GM19452 (cell line): Measurements from ENCODE around the gene PIAS1.
"Not testable (repeated sequence)": the region's sequence is repeated elsewhere in the genome, so short reads cannot be mapped to it uniquely, and the experiment has no call there.

Source experiments
- ATAC-seq: cut with Tn5 transposase; IDR thresholded peaks from one replicate; pipeline ENCODE4 v1.9.1; 2021; ENCODE audit not compliant: unreplicated experiment

PIAS1 gene

GRCh38 chr15:68201153-68201878 lies 147.2 kb downstream of the PIAS1 start:
- ATAC-seq, result no peak

DNA sequence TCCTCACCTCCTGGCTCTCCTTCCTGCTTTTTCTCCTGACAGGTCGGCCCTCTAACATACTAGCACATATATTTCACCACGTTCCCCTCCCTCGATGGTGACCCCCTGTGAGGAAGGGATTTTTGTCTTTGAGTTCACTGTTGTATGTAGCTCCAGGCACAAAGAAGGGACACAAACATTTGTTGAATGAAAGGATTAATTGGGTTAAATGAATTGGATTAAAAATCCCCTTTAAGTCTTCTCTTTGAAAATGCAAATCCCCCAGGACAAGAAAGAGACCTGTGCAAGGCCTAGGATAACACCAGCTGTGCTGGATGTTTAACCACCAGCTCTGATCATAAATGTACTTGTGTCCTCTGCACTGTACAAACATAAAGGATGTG lies 147.8 kb downstream of the PIAS1 start:
- ATAC-seq, result no peak

DNA sequence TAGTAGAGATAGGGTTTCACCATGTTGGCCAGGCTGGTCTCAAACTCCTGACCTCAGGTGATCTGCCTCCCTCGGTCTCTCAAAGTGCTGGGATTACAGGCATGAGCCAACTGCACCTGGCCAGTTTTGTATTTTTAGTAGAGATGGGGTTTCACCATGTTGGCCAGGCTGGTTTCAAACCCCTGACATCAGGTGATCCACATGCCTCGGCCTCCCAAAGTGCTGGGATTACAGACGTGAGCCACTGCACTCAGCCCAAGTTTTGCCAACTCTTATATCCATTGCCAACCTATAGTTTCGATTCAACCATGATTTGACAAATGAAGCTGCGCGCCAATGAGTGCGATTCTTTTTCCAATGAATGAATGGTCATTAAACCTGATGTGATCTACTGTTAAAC lies 148.9 kb downstream of the PIAS1 start:
- not testable (repeated sequence) for ATAC-seq

DNA sequence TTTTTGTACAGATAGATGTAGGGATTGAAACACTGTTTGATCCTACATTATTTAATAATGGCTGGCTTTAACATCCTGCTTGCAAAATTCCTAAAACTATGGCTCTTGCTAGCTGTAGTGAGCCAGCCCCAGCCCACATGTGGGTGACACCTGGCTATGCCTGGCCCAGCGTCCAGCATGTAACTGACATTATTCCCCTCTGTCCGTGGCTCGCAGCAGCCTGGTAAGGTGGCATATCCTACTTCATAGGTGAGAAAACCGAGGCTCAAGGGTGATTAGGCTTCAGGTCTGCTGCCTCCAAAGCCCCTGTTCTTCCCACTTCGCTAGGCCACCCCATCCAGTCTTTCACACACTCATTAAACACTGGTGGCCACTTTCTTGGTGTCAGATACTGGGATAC lies 149.4 kb downstream of the PIAS1 start:
- no peak for ATAC-seq

DNA sequence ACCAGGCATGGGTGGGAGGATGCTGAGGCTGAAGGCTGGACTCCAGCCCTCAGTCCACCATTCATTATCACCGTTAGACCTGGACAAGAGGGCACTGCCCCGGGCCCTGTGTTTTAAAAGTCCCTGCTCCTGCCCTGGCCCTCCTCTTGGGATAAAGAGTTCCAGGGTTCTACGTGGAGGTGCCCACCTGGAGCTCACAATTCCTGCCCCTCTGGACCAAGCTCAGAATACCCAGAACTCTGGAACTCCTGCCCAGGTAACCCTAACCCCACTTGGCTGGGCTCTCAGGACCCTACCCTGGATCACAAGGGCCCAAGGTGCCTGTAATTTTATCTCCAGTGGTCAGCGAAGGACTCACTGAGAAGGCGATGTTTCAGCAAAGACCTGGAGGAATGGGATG lies 149.8 kb downstream of the PIAS1 start:
- no peak for ATAC-seq

GRCh38 chr15:68204361-68204760 lies 150.2 kb downstream of the PIAS1 start:
- no peak for ATAC-seq

GRCh38 chr15:68204776-68205557 lies 150.9 kb downstream of the PIAS1 start, which contains the start of gene CALML4:
CALML4 (minus strand) TSS chr15:68205332; CDS start chr15:68205247, 85 bp downstream.
- no peak for ATAC-seq

- ATAC-seq, result no peak
Observed at GRCh38 chr15:68205558-68205944, 151.4 kb downstream of the PIAS1 start.

DNA sequence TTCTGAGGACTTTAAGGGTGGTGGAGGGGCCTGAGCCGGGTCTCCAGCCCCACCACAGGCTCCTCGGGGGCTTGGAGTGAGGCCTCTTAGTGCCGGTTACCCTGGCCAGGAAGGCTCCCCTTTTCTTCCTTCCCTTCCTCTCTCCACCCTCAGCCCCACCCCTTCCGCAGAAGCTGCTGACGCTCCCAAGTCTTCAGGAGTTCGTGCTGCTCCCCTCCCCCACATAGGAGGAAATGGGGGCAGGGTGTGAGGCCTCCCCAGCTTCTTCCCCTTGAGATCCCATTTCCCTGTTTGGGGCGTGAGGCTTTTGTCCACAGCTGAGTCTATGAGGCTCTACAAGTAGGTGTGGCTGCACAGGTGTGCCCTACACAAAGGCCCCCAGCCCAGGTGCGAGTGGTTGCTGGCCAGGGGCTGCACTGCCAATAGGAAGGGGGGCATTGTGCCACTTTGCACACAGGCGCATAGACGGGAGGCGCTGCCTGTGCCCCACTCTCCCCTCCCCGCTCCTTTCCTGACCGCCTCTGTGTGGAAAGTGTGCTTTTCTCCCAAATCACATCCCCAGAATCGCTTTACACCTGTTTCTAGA lies 151.9 kb downstream of the PIAS1 start:
- no peak for ATAC-seq

GRCh38 chr15:68206711-68207151 lies 152.6 kb downstream of the PIAS1 start:
- ATAC-seq, result no peak

DNA sequence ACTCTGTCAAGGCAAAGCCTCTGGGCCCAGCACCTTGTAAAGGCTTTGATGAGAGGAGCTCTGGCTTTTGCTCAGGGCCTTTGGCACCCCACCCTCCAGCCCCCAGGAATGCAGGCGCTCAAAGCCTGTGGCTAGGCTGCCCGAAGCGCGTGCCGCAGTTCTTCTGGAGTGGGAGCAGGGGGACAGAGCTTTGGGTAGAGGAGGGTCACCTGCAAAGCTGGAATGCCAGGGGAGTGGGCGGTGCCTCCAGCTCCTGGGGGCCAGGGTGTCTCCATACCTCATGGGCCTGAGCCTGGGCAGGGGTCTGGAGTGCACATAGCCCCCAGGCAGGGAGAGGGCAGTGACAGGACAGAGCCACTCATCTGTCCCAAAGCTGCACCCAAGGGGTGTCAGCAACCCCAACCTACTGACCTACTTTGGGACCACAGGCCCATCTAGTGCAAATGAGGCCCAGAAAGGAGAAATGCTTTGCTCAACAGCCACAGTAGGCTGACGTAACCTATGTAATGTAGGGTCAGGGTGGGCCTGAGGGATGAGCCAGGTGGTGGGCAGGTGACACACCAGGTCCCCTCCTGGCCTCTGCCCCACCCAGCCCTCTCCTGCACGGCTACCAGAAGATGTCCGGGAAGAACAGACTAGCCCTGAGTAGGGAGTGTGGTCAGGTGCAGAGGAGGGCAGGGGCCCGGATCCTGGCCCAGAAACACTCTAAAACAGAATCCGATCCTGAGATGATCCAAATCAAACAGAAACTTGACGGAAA lies 153.2 kb downstream of the PIAS1 start:
- no peak for ATAC-seq

GRCh38 chr15:68208136-68208535 lies 154.0 kb downstream of the PIAS1 start:
- no peak for ATAC-seq

DNA sequence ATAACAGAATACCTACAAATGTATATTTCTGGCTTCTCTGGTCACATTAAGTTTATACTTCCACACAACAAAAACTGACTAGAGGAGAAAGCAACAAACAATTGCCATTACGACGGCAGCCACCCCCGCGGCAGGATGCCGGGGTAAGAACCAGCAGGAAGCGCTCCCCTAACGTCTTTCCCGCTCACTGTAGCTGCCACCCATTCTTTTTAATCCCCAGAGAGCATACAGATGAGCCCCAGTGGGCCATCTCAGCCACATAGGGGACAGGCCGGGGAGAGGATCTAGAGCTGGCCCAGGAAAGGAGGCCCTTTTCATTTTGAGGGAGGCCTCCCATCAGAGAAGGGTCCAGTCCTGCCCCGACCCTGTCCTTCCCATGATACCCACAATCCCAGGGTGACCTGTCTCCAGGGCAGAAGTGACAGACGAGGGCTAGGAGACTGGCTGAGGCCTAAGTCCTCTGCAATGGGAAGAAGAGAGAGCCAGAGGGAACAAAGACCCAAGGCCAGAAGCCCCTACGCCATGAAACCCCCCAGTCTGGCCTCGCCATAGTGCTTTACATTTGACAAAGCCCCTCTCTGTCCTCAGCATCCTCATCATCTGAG lies 154.6 kb downstream of the PIAS1 start:
- ATAC-seq, result no peak

DNA sequence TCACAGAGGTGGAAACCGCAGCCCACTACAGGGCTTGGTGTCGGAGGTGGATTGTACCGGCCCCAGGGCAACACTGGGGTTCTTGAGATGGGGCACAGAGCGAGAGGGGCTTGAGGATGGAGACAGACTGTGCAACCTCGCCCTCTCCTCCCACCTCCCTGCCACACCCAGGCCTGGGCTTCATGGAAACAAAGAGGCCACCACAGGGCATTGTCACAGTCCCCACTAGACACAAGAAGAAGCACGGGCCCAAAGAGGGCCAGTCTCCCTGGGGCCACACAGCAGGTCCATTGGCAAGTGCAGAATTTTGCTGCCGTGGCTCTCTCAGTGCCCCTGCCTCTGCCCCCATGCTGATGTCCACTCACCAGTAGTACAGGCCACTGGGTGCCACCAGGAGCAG lies 155.2 kb downstream of the PIAS1 start:
- no peak for ATAC-seq

- no peak for ATAC-seq
Observed at GRCh38 chr15:68209735-68210408, 155.8 kb downstream of the PIAS1 start.

DNA sequence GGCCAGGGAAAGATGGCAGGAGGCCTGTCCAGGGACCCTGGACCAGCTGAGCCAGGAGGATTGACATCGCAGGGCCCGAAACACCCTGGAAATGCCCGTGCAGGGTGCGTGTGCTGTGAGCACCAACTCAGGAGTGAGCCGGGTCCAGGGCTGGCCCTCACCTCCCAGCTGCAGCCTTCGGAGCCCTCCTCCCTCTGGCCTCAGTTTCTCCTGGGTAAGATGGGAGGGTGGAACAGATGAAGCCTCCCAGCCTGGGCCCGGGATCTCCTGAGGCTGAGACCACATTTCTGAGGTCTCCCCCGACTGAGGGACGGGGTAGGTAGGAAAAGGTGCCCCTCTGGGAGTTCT lies 156.3 kb downstream of the PIAS1 start:
- no peak for ATAC-seq

GRCh38 chr15:68210821-68211655 lies 156.9 kb downstream of the PIAS1 start:
- ATAC-seq, result no peak

- no peak for ATAC-seq
Observed at GRCh38 chr15:68211656-68212320, 157.7 kb downstream of the PIAS1 start.

GRCh38 chr15:68213491-68213845 lies 159.4 kb downstream of the PIAS1 start:
- ATAC-seq, result not testable (repeated sequence)
